Measurements from ENCODE around the gene EZR. TPM values are rescaled to one million over a fixed set of nuclear protein-coding genes. Genes with fewer than 3 reads are reported as not detected.
"Not testable (repeated sequence)": the region's sequence is repeated elsewhere in the genome, so short reads cannot be mapped to it uniquely, and the experiment has no call there.

EZR gene
- total and polyA plus RNA-seq, 2 donors, result 95.1 to 122 TPM

DNA sequence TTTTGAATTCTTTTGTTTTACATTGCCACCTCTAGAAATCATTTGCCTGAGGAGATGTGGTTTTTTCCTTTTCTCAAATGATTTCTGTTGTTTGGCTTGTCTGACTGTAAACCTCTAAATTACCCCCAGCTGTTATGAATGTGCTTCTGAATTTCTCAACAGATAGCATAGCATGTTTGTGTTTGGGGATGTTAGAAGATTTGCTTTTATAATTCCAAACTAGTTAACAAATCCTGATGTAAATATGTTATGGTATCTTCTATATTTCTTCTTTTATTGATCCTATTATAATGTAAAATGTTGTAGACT is 31.6 kb upstream of the EZR start:
- Histone ChIP-seq H3K4me1 (ENCODE audit: insufficient read depth) (no peaks in the 10 kb centered on the region), H3K4me3 (ENCODE audit: low read depth, low read length) (no peak overlapping the region), H3K27ac (ENCODE audit: low read depth) (no peak overlapping the region), H3K36me3 (ENCODE audit: insufficient read depth) (no peaks in the 10 kb centered on the region)
- DNase-seq (ENCODE audit: extremely low spot score), result no peak

- WGBS, result 19% methylated on average over 9 of the region's 9 CpGs
- DNase-seq (ENCODE audit: extremely low spot score), result peak; percentile 76
- no peak overlapping the region for H3K4me3 ChIP-seq (ENCODE audit: low read depth, low read length)
- peak overlapping the region; percentile 76 for H3K27ac ChIP-seq (ENCODE audit: low read depth)
- H3K4me1 ChIP-seq (ENCODE audit: insufficient read depth), result no peaks in the 10 kb centered on the region
- no peaks in the 10 kb centered on the region for H3K36me3 ChIP-seq (ENCODE audit: insufficient read depth)
Observed at GRCh38 chr6:158849899-158850806, 31.0 kb upstream of the EZR start.

- H3K36me3 ChIP-seq (ENCODE audit: insufficient read depth), result no peaks in the 10 kb centered on the region
- H3K27ac ChIP-seq (ENCODE audit: low read depth), result no peak overlapping the region
- H3K4me1 ChIP-seq (ENCODE audit: insufficient read depth), result no peaks in the 10 kb centered on the region
- no peak overlapping the region for H3K4me3 ChIP-seq (ENCODE audit: low read depth, low read length)
- DNase-seq (ENCODE audit: extremely low spot score), result no peak
- 88% methylated on average over 7 of the region's 7 CpGs for WGBS
Observed at GRCh38 chr6:158848490-158848895, 29.3 kb upstream of the EZR start.

- no peak overlapping the region for H3K4me3 ChIP-seq (ENCODE audit: low read depth, low read length)
- H3K4me1 ChIP-seq (ENCODE audit: insufficient read depth), result no peaks in the 10 kb centered on the region
- DNase-seq (ENCODE audit: extremely low spot score), result no peak
- H3K36me3 ChIP-seq (ENCODE audit: insufficient read depth), result no peaks in the 10 kb centered on the region
- WGBS, result 91% methylated on average over 4 of the region's 4 CpGs
- no peak overlapping the region for H3K27ac ChIP-seq (ENCODE audit: low read depth)
Observed at GRCh38 chr6:158847786-158848185, 28.6 kb upstream of the EZR start.

DNA sequence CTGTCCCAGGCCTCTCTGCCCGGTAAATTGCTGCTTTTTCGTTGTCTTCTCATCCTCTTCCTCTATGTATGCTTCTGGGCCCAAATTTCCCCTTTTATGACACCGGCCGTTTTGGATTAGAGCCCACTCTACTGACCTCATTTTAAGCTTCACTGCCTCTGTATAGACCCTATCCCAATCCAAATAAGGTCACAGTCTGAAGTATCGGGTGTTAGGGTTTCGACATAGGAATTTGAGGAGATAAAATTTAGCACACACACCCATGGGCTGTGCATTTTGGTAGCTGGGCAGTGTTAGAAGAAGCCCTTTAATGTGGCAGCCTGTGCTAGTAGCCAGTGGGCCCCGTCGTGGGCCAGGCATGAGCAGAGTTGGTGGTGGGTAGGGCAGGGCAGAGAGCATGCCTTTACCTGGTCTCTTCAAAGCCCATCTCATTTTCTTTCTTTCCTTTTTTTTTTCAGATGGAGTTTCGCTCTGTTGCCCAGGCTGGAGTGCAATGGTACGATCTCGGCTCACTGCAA is 27.9 kb upstream of the EZR start:
- DNase-seq (ENCODE audit: extremely low spot score), result no peak
- Histone ChIP-seq H3K27ac (ENCODE audit: low read depth) (no peak overlapping the region), H3K36me3 (ENCODE audit: insufficient read depth) (no peaks in the 10 kb centered on the region), H3K4me3 (ENCODE audit: low read depth, low read length) (no peak overlapping the region), H3K4me1 (ENCODE audit: insufficient read depth) (no peaks in the 10 kb centered on the region)
- 70% methylated on average over 11 of the region's 11 CpGs for WGBS

GRCh38 chr6:158843751-158844683 is 24.8 kb upstream of the EZR start:
- H3K36me3 ChIP-seq (ENCODE audit: insufficient read depth), result no peaks in the 10 kb centered on the region
- H3K4me1 ChIP-seq (ENCODE audit: insufficient read depth), result no peaks in the 10 kb centered on the region
- no peak overlapping the region for H3K27ac ChIP-seq (ENCODE audit: low read depth)
- H3K4me3 ChIP-seq (ENCODE audit: low read depth, low read length), result no peak overlapping the region
- 59% methylated on average over 10 of the region's 10 CpGs for WGBS
- no peak for DNase-seq (ENCODE audit: extremely low spot score)

DNA sequence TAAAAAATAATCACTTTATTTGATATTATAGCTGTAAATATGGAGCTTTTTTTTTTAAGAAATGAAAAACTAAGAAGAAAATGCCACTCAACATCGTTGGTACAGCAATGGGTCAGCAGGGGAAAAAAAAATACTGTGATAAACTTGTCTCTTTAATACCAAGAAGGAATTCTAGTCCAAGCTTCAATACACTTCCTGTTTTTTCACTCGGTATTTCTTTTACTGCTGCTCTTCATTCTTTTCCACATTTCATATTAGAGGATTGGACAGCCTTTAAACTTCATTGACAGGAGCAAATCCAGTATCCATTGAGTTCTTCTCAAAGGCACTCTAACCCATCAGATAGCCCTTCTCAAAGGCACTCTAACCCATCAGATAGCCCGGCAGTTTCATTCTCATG is 22.2 kb upstream of the EZR start:
- DNase-seq (ENCODE audit: extremely low spot score), result no peak
- WGBS, result 71% methylated on average over 3 of the region's 3 CpGs
- Histone ChIP-seq H3K27ac (ENCODE audit: low read depth) (no peak overlapping the region), H3K4me3 (ENCODE audit: low read depth, low read length) (no peak overlapping the region), H3K36me3 (ENCODE audit: insufficient read depth) (no peaks in the 10 kb centered on the region), H3K4me1 (ENCODE audit: insufficient read depth) (no peaks in the 10 kb centered on the region)

DNA sequence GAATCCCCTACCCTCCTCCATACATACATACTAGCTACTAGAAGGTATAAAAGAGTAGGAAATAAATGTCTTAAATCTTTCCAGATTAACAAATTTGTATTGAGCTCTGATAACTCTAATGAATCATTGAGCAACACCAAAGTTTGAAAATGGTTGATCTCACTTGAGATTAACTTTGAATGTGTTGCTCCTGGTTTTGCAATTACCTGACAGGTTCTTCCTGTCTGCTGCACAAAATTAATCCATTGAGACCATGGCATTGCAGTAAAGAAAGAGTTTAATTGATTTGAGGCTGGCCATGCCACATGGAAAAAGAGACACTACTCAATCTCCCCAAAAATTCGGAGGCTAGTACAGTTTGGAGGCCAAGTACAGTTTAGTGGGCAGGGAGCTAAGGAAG is 21.3 kb upstream of the EZR start:
- H3K27ac ChIP-seq (ENCODE audit: low read depth), result no peak overlapping the region
- H3K4me3 ChIP-seq (ENCODE audit: low read depth, low read length), result no peak overlapping the region
- WGBS, result 90% methylated on average over 1 of the region's 1 CpG
- H3K36me3 ChIP-seq (ENCODE audit: insufficient read depth), result no peaks in the 10 kb centered on the region
- no peaks in the 10 kb centered on the region for H3K4me1 ChIP-seq (ENCODE audit: insufficient read depth)
- DNase-seq (ENCODE audit: extremely low spot score), result no peak

- Histone ChIP-seq H3K4me1 (ENCODE audit: insufficient read depth) (no peaks in the 10 kb centered on the region), H3K4me3 (ENCODE audit: low read depth, low read length) (no peak overlapping the region), H3K36me3 (ENCODE audit: insufficient read depth) (no peaks in the 10 kb centered on the region), H3K27ac (ENCODE audit: low read depth) (no peak overlapping the region)
- 84% methylated on average over 5 of the region's 5 CpGs for WGBS
- no peak for DNase-seq (ENCODE audit: extremely low spot score)
Observed at GRCh38 chr6:158839796-158840195, 20.6 kb upstream of the EZR start.

DNA sequence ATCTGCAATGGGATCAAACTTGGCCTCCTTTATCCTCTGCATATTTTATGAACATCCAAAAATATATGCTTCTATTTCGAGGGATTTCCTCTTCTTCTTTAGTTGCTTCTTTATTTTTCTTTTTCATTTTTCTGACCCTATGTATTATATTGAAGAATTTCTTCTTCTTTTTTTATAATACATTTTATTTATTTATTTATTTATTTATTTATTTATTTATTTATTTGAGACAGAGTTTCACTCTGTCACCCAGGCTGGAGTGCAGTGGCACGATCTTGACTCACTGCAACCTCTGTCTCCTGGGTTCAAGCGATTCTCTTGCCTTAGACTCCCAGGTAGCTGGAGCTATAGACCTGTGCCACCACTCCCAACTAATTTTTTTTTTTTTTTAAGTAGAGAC is 19.6 kb upstream of the EZR start:
- H3K36me3 ChIP-seq (ENCODE audit: insufficient read depth); H3K4me1 ChIP-seq (ENCODE audit: insufficient read depth); H3K4me3 ChIP-seq (ENCODE audit: low read depth, low read length); DNase-seq (ENCODE audit: extremely low spot score); H3K27ac ChIP-seq (ENCODE audit: low read depth): not testable (repeated sequence)
- 95% methylated on average over 3 of the region's 3 CpGs for WGBS

DNA sequence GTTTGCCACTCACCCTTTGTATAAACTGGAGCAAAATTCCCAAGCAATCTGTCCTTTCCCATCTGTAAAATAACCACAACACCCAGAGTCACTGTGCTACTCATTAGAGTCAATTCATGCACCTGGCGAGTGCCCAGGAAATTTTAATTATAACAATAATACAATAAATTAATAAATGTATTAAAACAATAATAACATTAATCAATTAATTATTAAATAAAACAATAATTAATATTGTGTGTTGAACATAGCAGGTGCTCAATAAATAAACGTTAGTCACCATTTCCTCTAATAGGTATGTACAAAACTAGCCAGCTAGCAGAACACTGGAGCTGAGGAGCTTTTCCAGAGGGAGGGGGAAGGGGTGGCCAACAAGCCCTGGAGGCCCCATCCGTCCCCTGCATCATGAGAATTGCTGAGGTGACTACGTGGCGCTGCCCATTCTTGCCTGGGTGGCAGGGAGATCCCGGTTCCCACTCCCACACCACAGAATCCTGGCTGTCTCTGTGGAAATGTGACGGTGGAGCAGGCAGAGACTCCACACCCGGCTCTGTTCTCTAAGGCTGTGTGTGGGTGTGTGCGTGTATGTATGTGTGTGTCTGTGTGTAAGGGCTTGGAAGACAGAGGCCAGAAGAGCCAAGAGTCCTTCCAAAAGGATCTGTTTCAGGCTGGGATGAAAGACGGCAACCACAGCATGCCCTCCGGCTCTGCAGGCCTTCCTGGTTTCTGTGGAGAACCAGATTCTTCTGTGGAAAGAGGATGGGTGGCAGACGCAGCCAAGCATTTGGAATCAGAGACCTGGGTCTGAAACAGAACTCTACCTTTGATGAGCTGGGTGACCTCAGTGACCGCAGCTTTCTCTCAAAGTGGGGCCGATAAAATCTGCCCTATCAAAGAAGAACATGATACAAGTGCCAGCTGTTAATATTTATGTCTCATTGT is 18.8 kb upstream of the EZR start:
- DNase-seq (ENCODE audit: extremely low spot score), result no peak
- 76% methylated on average over 14 of the region's 14 CpGs for WGBS
- Histone ChIP-seq H3K4me1 (ENCODE audit: insufficient read depth) (no peaks in the 10 kb centered on the region), H3K36me3 (ENCODE audit: insufficient read depth) (no peaks in the 10 kb centered on the region), H3K4me3 (ENCODE audit: low read depth, low read length) (no peak overlapping the region), H3K27ac (ENCODE audit: low read depth) (no peak overlapping the region)

DNA sequence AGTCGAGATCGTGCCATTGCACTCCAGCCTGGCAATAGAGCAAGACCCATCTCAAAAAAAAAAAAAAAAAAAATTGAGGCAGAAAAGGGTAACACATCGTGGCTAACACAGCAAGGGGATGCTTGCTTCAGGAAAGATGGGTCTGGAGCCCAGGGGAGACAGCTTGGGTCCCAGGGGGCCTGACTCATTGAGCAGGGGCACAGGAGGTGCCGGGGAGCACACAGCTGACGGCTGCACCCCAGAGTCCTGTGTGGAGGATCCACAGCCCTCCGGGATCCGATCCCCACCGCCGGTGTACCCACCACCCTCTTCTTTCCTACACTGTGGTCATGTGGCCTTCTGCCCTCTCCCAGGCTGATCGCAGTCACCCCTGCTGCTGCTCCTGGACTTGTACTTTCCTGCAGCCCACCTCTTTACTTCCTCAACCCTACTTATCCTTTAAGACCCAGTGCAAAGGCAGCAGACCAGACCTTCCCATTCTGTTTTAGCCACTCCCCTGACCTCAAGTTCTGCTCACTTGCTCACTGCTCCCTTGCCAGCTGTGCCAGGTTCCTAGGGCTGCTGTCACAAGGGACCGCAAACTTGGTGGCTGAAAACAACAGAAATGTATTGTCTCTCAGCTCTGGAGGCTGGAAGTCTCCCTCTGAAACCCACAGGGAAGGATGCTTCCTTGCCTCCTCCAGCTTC is 17.6 kb upstream of the EZR start:
- Histone ChIP-seq H3K4me3 (ENCODE audit: low read depth, low read length) (no peak overlapping the region), H3K27ac (ENCODE audit: low read depth) (no peak overlapping the region), H3K4me1 (ENCODE audit: insufficient read depth) (no peaks in the 10 kb centered on the region), H3K36me3 (ENCODE audit: insufficient read depth) (no peaks in the 10 kb centered on the region)
- DNase-seq (ENCODE audit: extremely low spot score), result no peak
- WGBS, result 97% methylated on average over 11 of the region's 11 CpGs

Data from urinary bladder (tissue), 4 donors.